Lower lobe of right lung (tissue), 2 donors: Measurements from ENCODE around the gene TEX53. TPM values are rescaled to one million over a fixed set of nuclear protein-coding genes. Genes with fewer than 3 reads are reported as not detected.

Experiments used
- ATAC-seq, 2 donors: fragments of 200-7000 bp; cut with Tn5 transposase; one replicate each; pipeline ENCODE4 v1.9.1; 2020 to 2022; ENCODE audit warnings: mild to moderate bottlenecking in 2 of 2, moderate library complexity in 2 of 2
- DNase-seq: peaks from one replicate; pipeline ENCODE4 v3.0.0-alpha.2; 2020
- H3K27ac ChIP-seq: fragments of 200-600 bp; one replicate; pipeline ENCODE4 v1.8.0; 2022
- H3K27me3 ChIP-seq: fragments of 200-600 bp; one replicate; pipeline ENCODE4 v1.8.0; 2022; ENCODE audit warnings: low read depth
- H3K36me3 ChIP-seq: fragments of 200-600 bp; one replicate; pipeline ENCODE4 v1.8.0; 2022; ENCODE audit warnings: mild to moderate bottlenecking
- H3K4me1 ChIP-seq: fragments of 200-600 bp; one replicate; pipeline ENCODE4 v1.8.0; 2022
- H3K4me3 ChIP-seq: fragments of 200-600 bp; one replicate; pipeline ENCODE4 v1.8.0; 2022; ENCODE audit warnings: mild to moderate bottlenecking
- H3K9me3 ChIP-seq: fragments of 200-600 bp; one replicate; pipeline ENCODE4 v1.8.0; 2022
- CTCF ChIP-seq: fragments of 200-600 bp; IDR thresholded peaks from one replicate; pipeline ENCODE4 v1.8.0; 2022; ENCODE audit warnings: antibody characterized with exemption, mild to moderate bottlenecking
- intact Hi-C: fragments of 100-400 bp; cut with DNase I; formaldehyde crosslinking; loops from one replicate; pipeline ENCODE4 v1.11.0; 2022
- total RNA-seq: library from RNA; stranded (reverse); fragmentation: NEBNext Ultra II Directional; extraction: Animal tissue kit (Norgen Biotek cat#: 25700); gene quantifications from one replicate; pipeline ENCODE4 v1.2.1, GENCODE V29; 2021
- donor health status: DM: no; HTN: yes; CAD: no; lungs with severe emphysema.

TEX53 gene
- total RNA-seq, 1 donor from 2014 or later, result not detected

GRCh38 chr9:114655689-114656088, 1.9 kb downstream of the TEX53 start:
- H3K4me1 ChIP-seq, result no peaks in the 10 kb centered on the region
- no peak for DNase-seq
- intact Hi-C loops, result loop anchor here (10.0 kb wide), 2 partner anchors 171 to 251 kb away; no protein-coding TSS in a partner anchor
- H3K27me3 ChIP-seq, result no peaks in the 10 kb centered on the region
- no peaks in the 10 kb centered on the region for H3K36me3 ChIP-seq
- no peak for TF ChIP-seq CTCF
- no peaks in the 10 kb centered on the region for H3K9me3 ChIP-seq
- no peak overlapping the region for H3K27ac ChIP-seq
- H3K4me3 ChIP-seq, result no peak overlapping the region
- no peak for ATAC-seq

DNA sequence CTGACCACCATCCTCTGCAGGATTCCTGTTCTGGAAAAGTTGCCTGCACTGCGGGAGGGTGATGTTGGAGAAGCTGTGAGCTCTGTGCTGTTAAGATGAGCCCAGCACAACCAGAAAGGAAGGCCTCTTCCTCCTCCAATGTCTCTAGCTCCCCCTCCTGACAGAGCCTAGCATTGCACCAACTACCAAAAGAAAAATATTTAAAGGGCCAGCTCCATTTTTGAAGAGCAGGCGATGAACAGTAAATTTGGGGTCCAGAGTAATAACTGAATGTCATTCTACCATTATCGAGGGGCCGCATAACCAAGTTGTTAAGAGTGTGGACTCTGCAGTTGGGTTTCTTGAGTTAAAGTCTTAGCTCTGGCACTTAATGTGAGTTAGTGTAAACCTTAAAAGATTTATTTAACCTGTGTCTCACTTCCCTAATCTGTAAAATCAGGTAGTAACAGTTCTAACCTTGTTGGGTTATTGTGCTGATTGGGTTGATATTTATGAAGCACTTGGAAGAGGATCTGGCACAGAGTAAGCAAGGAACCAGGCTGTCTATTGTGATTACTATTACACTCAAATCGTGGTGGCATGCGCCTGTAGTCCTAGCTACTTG, 3.9 kb downstream of the TEX53 start:
- ATAC-seq, result peak; percentile 82 to 90
- intact Hi-C loops, result loop anchor here (10.0 kb wide), 2 partner anchors 169 to 249 kb away; no protein-coding TSS in a partner anchor

GRCh38 chr9:114652776-114653555, 4.6 kb downstream of the TEX53 start:
- Histone ChIP-seq H3K27me3 (no peaks in the 10 kb centered on the region), H3K4me3 (no peak overlapping the region), H3K27ac (no peak overlapping the region), H3K9me3 (no peaks in the 10 kb centered on the region), H3K36me3 (no peaks in the 10 kb centered on the region), H3K4me1 (no peaks in the 10 kb centered on the region)
- TF ChIP-seq CTCF, result no peak
- DNase-seq, result no peak
- ATAC-seq, result peak in 1 of 2 donors; percentile 22
- intact Hi-C loops, result loop anchor here (10.0 kb wide), 2 partner anchors 168 to 248 kb away; no protein-coding TSS in a partner anchor

More for the DNA sequence above, 3.9 kb downstream of the TEX53 start:
- no peaks in the 10 kb centered on the region for H3K9me3 ChIP-seq
- H3K4me3 ChIP-seq, result no peak overlapping the region
- no peaks in the 10 kb centered on the region for H3K27me3 ChIP-seq
- H3K27ac ChIP-seq, result no peak overlapping the region
- no peaks in the 10 kb centered on the region for H3K36me3 ChIP-seq
- DNase-seq, result no peak
- H3K4me1 ChIP-seq, result no peaks in the 10 kb centered on the region
- TF ChIP-seq CTCF, result peak; percentile 88

GRCh38 chr9:114643896-114644295, 13.7 kb downstream of the TEX53 start:
- DNase-seq (no peak), ATAC-seq (no peak)
- Histone ChIP-seq H3K9me3 (no peaks in the 10 kb centered on the region), H3K27me3 (no peaks in the 10 kb centered on the region), H3K36me3 (peaks cover 66% of the 10 kb centered on the region), H3K4me1 (no peaks in the 10 kb centered on the region), H3K27ac (no peak overlapping the region), H3K4me3 (no peak overlapping the region)
- intact Hi-C loops, result no loop called here
- no peak for TF ChIP-seq CTCF

GRCh38 chr9:114643001-114643400, 14.6 kb downstream of the TEX53 start:
- H3K27me3 ChIP-seq, result no peaks in the 10 kb centered on the region
- no peak for ATAC-seq

More at GRCh38 chr9:114643001-114643400, 14.6 kb downstream of the TEX53 start:
- H3K4me3 ChIP-seq, result no peak overlapping the region
- TF ChIP-seq CTCF, result no peak
- peaks cover 73% of the 10 kb centered on the region for H3K36me3 ChIP-seq
- no peaks in the 10 kb centered on the region for H3K9me3 ChIP-seq
- intact Hi-C loops, result no loop called here
- DNase-seq, result no peak
- H3K4me1 ChIP-seq, result no peaks in the 10 kb centered on the region
- no peak overlapping the region for H3K27ac ChIP-seq
